PFSK-1 (cell line): ENCODE results near the gene MINDY4.

Experiments used
- POLR2AphosphoS5 ChIP-seq: IDR thresholded peaks from 2 replicates; pipeline ENCODE4 v1.6.1; 2012; ENCODE audit warnings: low read depth, mild to moderate bottlenecking, control low read depth, low read length, moderate library complexity
- SIN3A ChIP-seq: IDR thresholded peaks from 2 replicates; pipeline ENCODE4 v1.6.1; 2012; ENCODE audit warnings: mild to moderate bottlenecking, low read length, moderate library complexity, borderline replicate concordance; ENCODE audit not compliant: insufficient read depth

DNA sequence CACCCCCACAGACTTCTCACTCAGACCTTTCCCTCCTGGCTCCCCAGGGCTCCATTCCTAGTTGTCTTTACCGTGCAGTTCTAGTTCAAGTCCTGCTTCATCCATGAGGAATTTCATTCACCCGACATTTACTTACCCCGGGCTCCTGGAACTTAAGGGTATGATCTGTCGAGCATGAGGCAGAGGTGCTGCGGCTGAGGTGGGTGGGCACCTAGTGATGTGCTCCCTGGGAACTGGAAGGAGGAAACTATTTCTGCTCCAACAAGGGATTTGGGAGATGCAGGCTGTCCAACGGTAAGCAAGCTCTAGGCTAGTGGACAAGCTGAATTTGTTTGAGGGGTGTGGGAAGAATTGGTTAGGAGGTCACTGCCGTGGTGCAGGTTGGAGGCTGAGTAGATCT, 110.2 kb downstream of the MINDY4 start:
- TF ChIP-seq SIN3A (no peak), POLR2AphosphoS5 (no peak)
